KG1 (cell line): ENCODE results near the gene EIPR1.

Experiments used
- DNase-seq: peaks from one replicate; lab custom pipeline; 2025; lab: John Stamatoyannopoulos, UW

EIPR1 gene

GRCh38 chr2:3246928-3247714, 130.5 kb downstream of the EIPR1 start:
- no peak for DNase-seq

GRCh38 chr2:3246406-3246805, 131.2 kb downstream of the EIPR1 start:
- DNase-seq, result no peak

- DNase-seq, result no peak
Observed at GRCh38 chr2:3244486-3244885, 133.1 kb downstream of the EIPR1 start.

DNA sequence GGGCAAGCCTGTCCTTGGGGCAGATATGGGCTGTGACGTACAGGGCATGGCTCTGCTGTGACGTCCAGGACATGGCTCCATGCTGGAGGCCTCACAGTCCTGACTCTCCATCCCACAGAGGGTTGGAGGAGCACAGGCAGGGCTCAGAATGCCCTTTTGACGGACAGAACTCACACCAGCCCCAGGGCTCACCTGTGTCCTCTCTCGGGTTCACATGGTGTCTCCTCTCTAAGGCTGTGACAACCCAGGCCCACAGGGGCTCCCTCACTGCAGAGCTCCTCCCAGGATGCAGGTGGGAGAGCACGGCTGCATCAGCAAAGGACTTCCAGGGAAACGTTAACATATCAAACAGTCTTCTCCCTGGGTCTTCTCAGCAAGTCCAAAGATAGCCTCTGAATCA, 133.8 kb downstream of the EIPR1 start:
- no peak for DNase-seq

DNA sequence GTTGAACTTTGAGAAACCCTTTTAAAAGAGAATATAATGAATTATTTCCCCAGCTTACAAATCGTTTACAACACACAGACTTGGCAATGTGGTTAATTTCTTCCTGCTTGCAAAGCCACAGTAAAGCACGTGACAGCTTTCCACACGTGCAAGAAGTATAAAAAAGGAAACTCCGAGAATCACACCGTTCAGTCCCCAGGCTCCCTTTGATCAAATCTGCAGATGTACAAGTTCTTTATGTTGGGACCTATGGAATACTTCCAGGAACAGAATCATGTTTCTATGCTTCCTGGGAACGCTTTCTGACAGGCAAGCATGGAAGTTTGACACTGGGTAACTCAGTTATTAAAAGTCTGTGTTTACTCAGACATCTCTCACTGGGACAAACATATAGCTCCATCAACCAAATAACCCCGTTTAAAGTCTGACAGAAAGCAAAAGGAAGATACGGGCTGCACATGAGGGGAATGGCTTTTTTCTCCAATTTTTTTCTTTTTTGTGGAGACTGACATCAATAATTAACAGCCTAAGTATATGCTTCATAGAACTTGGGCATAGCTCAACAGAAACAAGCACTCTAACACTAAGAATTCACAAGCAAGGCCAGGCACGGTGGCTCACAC, 134.8 kb downstream of the EIPR1 start:
- peak; percentile 24 for DNase-seq

GRCh38 chr2:3241971-3242746, 135.5 kb downstream of the EIPR1 start:
- no peak for DNase-seq

GRCh38 chr2:3238951-3239841, 138.4 kb downstream of the EIPR1 start:
- no peak for DNase-seq

GRCh38 chr2:3236300-3237045, 141.1 kb downstream of the EIPR1 start:
- DNase-seq, result no peak

DNA sequence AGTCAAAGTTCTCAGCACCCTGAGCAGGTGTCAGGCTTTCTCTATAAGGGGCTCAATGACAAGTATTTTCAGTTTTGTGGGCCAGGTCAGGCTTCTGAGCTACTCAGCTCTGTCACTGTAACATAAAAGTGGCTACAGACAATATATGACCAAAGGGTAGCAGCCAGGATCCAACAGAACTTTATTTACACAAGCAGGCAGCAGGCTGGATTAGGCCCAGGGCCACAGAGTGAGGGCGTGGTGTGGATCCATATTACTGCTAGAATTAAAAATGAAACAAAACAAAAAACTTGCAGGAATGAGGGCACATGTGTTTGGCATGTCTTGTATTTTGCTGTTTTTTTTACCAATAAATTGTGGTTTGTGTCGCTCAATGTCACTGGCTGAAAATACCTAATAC, 143.7 kb downstream of the EIPR1 start:
- DNase-seq, result no peak

DNA sequence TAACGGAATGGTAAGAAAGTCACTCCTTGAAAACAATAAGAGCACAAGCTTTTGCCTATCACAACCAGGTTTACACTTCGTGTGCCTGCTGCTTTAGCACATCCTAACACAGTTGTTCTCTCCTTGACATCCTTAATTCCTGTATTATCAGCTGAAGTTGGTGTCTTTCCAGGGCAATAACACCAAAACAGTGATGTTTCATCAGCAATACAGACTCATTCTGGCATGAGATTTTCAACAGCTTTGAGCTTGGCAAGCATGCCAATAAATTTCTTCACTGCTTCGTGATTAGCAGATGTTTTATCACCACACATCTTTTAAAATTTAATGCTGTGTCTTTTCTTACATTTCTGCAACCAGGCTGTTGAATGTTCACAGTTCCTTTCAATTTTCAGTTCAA, 148.4 kb downstream of the EIPR1 start:
- no peak for DNase-seq

- DNase-seq, result no peak
Observed at GRCh38 chr2:3224681-3225080, 152.9 kb downstream of the EIPR1 start.

DNA sequence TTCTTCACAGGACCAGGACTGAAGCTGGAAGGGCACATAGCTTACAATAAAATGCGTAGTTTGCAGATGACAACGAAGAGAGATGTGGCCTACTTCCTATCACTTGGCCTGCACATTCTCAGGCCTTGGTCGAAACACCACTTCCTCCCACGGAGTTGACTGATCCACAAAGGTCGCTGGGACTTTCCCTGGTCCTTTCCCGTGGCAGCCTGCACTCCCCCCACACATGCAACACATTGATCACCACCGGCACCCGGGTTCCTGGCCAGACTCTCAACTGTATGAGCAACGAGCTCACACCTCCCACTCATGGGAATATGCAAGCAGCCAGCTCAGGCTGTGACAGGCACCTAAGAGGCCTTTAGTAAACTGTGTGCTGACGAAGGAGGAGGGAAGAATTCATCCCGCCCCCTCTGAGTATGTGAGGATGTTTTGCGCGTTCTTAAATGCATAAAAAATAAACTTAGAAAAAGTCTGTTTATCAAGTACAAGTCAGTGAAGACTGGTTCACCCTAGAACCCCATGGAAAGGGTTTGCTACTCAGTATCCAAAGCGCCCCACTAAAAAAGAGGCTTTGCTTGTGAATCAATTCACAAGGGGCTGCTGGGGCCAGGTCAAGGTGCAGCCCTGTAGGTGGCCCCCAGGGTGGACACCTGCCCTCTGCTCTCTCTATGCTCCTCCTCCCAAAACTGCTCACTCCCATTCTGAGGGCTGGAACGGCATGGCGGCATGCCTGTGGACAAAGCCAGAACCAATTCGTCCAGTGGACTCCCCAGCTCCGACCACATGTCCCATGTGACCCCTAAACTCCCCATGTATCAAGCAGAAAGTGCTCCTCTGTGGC, 154.3 kb downstream of the EIPR1 start:
- no peak for DNase-seq

DNA sequence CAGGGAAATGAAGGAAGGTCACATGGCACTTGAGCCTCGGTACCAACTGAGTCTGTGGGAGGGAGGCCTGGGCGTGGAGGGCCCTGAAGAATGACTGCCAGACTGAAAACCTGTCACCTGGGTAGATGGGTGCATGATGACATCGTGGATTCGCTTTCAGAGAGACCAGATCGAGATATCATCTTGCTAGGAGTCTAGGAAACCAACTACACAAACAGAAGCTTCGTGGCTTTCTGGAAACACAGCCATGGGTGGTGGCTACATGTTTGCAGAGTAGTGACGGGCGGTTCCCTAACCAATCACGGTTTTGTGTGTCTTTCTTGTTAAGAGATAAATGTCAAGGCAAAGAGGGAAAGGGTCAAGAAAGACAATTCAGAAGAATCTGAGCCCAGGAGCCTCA, 155.0 kb downstream of the EIPR1 start:
- no peak for DNase-seq

DNA sequence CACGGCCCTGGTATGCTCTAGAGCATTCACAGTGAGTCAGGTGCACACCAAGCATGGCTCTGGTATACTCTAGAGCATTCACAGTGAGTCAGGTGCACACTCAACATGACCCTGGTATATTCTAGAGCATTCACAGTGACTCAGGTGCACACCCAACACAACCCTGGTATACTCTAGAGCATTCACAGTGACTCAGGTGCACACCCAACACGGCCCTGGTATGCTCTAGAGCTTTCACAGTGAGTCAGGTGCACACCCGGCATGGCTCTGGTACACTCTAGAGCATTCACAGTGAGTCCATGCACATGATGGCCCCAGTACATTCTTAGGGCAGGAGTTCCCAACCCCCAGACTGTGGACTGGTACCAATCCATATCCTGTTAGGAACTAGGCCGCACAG, 158.1 kb downstream of the EIPR1 start:
- no peak for DNase-seq

DNA sequence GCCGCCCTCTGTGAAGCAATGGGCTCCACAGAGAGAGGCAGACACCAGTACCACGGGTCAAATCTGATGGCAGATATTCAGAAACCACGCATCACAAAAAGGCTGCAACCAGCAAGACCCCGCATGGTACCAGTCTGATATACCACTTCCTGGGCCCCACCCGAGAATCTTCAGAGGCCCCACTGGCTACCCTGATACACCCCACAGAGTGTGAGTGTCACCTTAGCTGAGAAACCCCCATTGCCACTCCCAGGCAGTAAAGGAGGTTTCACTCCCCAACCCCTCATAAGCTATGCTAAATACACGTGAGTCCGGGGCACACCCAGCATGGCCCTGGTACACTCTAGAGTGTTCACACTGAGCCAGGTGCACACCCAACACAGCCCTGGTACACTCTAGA, 160.0 kb downstream of the EIPR1 start:
- DNase-seq, result no peak

DNA sequence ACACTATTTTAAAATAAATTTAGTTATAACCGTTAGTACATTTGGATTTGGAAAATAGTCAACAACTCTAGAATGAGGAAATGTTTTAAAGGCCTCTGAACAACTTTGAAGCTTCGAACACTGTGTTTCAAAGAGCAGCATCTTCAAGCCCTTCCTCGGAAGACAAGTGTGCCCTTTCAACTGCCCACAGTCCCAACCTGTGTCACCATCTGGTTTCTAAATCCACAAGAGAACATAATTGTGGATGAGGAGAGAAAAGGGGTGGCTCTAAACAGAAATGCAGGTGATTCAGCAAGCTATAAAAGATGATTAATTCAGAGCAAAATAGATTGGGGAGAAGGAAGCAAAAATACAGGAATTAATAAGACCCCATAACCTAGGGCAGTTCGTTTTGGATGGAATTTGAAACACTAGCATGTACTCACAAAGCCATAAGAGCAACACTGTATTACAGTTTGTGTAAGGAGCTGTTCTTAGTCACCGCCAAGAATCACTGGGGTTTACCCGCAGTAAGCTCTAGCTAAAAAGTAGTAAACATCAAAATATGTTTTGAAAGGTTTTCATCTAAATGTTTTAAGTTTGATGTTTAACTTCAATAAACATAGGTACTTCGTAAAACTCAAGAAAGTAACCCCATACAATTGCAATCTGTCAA, 160.7 kb downstream of the EIPR1 start:
- no peak for DNase-seq

GRCh38 chr2:3214806-3215404, 162.7 kb downstream of the EIPR1 start:
- no peak for DNase-seq

DNA sequence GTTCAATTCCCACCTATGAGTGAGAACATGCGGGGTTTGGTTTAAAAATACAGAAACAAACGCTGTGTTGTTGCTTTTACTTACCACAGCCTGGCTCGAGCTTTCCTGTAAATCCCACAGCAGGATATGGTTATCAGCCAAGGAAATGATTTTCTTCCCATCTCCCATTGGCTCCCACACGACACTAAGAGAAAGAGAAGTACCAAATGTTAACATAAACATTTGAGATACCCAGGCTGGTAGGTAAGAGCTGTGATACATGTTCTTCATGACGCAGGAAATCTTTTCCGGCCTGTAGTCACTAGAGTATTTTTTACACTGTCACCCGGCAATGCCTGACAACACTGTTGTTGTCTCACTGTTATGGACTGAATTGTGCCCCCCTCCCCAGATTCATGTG, 163.6 kb downstream of the EIPR1 start:
- DNase-seq, result no peak

DNA sequence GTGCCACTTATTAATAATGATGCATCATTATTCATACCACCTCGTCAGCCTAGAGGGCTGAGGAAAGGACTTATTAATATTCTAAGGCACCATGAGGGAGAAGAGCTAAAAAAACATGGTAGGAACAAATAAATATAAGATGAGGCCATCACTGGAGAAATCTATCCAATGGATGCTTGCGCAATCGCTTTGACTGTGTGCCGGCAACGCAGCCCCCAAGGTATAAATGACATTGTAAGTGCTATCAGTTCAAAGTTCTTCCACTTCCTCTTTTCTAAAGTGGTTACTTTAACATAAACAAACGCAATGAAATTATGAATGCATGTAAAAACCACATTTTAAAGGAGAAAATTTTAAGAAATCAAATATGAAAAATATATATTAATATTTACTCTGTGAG, 164.6 kb downstream of the EIPR1 start:
- DNase-seq, result no peak

DNA sequence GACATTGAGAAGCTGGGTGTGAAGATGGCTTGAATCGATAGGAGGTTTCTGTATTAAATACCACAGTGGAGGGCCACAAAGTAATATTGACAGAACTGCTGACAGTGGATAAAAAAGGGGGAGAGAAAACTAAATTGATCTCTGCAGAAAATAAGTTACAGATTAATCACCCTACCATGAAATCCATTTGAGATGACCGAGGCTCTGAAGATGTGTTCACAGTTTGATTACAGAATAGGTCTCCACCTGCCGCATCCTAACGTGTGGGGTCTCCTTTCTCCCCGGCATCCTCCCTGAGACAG, 165.6 kb downstream of the EIPR1 start:
- no peak for DNase-seq
